NCI-H2029 (cell line): Measurements from ENCODE around the gene MAML2.

Source experiments
- DNase-seq: peaks from one replicate; lab custom pipeline; 2025; lab: John Stamatoyannopoulos, UW

MAML2 gene

GRCh38 chr11:96318399-96318798, 24.6 kb downstream of the MAML2 start:
- no peak for DNase-seq

DNA sequence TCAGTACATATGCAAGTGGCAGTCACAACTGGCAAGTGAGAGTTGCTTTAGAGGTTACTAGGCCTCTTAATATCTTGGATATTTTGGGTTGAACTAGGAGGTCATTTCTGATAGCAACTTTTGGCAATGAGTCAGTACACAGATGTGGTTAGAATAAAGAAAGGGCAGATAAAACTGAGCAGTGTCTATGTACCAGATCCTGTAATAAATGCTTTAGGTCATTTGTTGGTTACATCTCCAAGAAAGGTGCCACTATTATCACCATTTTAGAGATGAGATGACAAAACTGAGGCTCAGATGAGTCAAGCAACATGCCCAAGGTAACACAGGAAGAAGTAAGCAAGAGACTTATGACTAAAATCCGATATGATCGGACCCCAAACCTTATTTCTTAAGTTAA, 25.0 kb downstream of the MAML2 start:
- DNase-seq: no peak

GRCh38 chr11:96317571-96317970, 25.4 kb downstream of the MAML2 start:
- DNase-seq: no peak

DNA sequence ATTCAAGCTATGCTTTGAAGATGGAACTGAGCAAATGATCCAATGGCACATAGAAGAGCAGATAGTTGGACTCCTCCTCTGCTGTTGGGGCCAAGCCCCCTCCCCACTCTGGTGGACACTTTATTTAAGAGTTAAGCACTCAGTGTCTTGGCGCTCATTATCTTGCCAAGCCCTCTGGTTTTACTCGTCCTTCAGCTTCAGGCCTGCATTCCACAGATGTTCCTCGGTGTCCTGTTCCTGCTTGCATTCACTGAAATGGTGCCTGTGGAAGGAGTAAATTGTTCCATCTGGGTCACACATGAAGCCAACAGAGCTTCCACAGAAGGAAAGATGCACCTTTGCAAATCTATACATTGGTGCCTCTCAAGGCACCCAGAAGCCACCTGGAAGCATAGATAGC, 26.1 kb downstream of the MAML2 start:
- DNase-seq: no peak

DNA sequence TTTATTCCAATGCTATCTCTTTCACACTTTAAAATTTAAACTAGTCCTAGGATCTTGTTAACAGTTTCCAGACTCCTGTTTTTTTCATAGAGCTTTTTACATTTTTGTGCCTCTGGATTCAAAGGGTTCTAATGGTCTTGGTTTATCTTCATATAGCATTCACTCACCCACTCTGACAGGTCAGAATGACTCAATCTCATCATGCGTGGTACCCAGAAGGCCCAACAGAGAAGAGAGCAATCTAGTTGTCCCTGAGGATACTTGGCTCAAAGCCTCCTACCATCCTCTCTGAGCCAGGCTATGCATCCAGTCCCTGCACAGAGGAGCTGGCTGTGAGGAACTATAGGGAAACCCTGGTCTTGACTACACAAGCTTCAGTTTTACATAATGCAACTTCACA, 27.5 kb downstream of the MAML2 start:
- no peak for DNase-seq

- no peak for DNase-seq
Observed at GRCh38 chr11:96314326-96315020, 28.5 kb downstream of the MAML2 start.

- DNase-seq: no peak
Observed at GRCh38 chr11:96313163-96313562, 29.8 kb downstream of the MAML2 start.

DNA sequence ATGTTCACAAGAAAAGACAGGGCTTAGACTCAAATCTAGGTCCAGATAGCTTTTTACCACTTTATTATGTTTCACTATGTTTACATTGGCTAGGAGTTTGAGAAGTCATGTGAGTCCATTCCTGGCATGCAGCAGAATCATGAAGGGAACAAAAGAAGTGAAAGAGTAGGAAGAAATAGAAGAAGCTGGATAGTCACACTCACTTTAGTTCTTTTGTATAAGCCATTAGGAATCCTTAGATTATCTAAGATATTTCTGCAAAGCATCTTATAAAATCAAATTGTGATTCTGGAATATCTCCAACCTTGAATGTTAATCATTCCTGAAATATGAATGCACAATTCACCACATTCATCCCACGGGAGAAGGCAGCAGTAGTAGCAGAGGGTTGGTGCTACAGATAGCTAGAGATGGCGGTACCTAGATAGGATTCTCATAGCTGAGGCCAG, 31.9 kb downstream of the MAML2 start:
- no peak for DNase-seq

DNA sequence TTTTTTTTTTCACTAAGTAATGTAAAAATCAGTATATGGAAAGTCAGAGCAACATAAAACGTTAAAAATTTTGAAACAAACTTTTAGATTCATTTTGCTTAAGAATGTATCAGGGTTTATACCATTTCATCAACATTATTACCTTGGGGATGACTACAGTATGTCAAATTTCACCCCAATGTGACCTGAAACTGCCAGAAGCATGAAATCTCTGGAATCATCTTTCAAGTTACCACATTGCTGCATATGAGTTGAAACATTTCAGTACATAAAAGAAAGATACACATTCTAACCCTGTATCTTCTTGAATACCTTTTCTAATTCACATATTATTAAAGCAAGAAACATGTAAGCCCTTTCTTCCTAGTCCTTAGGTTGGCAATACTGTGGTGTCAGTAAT, 32.8 kb downstream of the MAML2 start:
- no peak for DNase-seq

DNA sequence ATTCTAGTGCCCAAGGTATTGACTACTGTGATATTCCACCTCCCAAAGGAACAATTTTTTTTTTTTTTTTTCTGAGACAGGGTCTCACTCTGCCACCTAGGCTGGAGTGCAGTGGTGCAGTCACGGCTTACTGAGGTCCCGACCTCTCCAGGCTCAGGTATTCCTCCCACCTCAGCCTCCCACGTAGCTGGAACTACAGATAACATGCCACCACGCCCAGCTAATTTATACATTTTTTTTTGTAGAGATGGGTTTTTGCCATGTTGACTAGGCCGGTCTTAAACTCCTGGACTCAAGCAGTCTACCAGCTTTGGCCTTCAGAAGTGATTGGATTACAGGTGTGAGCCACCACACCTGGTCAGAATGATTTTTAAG, 33.4 kb downstream of the MAML2 start:
- DNase-seq: no peak

DNA sequence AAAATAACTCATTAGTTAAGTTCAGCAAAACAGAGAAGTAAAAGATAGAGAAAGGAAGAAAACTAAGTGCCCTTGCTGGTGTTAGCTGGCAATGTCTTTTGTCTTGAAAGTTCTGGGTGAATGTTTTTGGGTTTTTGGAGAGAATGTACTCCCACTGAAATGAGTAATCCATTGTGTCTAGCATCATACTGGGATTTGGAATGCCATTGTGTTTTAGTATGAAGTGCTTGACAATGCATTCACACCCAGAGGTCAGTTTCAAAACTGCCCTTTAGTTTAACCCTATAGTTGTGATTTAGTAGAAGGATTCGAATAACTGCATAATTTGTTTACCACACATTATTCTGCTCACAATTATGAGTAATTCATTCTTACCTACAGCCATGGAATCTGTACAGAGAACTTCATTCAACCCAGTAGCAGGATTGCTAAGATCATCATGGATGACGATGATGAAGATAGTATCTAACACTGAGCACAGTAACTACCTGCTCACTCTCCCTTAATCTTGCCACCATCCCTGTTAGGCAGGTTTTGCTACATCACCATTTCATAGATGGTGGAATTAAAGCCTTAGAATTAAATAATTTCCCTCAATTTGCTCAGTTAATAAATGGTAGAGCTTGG, 33.9 kb downstream of the MAML2 start:
- DNase-seq: no peak

- no peak for DNase-seq
Observed at GRCh38 chr11:96307776-96308140, 35.2 kb downstream of the MAML2 start.

GRCh38 chr11:96306933-96307775, 35.8 kb downstream of the MAML2 start:
- DNase-seq: no peak

- no peak for DNase-seq
Observed at GRCh38 chr11:96306600-96306932, 36.4 kb downstream of the MAML2 start.

GRCh38 chr11:96306071-96306470, 36.9 kb downstream of the MAML2 start:
- no peak for DNase-seq

- DNase-seq: no peak
Observed at GRCh38 chr11:96303980-96304379, 39.0 kb downstream of the MAML2 start.

DNA sequence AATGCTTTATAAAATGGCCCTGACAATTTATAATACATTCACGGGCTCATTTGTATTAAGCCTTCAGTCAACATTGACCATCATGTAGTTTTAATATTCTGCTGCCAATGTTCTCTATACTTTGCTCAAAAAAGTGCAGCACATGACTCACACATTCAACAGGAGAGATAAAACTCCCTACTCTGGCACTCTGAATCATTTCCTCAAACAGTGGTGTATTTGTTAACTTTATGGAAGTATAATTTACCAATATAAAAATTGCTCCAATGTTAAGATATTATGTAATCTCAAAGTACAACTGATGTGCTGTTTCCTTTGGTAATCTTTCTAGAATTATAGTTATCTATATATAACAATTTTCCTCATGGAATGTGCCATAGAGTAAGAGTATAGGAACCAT, 39.9 kb downstream of the MAML2 start:
- DNase-seq: no peak

DNA sequence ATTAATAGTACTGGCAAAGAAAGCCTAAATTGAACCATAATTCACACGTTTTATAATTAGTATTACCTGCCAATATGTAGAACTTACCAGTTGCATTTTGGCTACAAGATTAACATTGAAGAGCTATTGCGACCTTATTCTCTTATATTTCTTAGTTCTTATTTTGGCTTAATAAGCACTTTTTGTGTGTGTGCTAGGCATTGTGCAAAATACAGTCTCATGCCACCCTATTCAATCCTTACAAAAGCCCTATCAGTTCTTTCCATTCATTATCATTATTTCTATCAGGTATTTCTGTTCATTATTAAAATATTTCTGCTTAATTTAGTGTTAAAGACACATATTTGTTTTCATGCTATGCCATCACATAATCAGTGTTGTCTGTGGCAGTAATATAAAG, 41.2 kb downstream of the MAML2 start:
- DNase-seq: no peak

GRCh38 chr11:96299155-96299888, 43.7 kb downstream of the MAML2 start:
- DNase-seq: no peak

DNA sequence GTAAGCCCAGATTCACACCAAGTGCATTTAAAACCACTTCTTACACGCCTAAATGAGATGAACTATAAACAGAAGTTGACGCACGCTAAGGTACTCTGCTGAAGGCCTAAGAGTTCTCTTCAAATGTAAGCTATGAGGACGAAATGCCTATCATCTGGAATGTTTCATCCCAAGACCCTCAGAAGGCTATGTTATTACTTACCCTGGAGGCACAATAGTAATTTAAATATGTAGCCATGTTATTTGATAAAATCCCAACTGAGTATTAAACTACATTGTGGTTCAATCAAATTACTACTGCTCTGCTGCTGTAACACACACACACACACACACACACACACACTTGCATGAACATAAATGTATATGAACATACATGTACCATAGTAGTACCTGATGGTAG, 47.6 kb downstream of the MAML2 start:
- DNase-seq: no peak

DNA sequence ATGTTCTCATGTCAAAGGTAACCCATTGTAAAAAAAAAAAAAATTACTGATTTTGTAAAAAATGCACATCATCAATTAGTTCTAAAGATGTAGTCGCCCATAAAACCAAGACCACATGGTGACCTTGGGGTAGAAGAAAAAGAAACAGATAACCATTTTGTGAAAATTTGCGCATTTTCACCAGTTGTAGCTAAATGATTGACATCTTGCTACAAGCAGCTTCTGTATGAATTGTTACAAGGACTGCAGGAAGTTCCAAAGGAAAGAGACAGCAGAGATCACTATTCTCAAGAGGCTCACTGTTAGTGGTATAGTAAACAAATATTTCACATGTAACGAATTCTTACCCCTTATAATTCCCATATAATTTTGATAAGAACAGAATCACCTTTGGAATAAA, 48.7 kb downstream of the MAML2 start:
- DNase-seq: no peak

DNA sequence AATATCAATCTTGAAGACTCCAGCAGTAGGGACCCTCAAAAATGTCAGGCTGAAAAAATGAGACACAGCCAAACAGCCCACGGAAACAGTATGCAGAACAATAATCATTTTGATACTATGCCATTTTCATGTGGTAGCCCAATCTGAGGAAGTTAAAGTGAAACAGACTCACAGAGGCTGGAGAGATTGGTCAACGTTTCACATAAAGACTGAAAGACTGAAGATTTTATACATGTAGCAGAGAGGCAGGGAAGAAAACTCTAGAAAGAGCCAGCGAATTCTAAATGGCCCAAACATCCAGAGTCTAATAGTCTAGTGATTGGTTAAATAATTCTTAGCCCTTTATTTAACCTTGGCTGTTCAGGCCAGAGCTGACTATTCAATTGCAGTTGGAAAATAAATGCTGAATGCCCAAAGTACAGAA, 49.4 kb downstream of the MAML2 start:
- no peak for DNase-seq

- DNase-seq: no peak
Observed at GRCh38 chr11:96293109-96293508, 49.9 kb downstream of the MAML2 start.
